GM18909 (cell line): ENCODE measurements around the gene PRKAG2.

ENCODE experiments used
- ATAC-seq: cut with Tn5 transposase; IDR thresholded peaks from one replicate; pipeline ENCODE4 v1.9.1; 2021; ENCODE audit warnings: mild to moderate bottlenecking; ENCODE audit not compliant: unreplicated experiment, poor library complexity

The PRKAG2 gene

DNA sequence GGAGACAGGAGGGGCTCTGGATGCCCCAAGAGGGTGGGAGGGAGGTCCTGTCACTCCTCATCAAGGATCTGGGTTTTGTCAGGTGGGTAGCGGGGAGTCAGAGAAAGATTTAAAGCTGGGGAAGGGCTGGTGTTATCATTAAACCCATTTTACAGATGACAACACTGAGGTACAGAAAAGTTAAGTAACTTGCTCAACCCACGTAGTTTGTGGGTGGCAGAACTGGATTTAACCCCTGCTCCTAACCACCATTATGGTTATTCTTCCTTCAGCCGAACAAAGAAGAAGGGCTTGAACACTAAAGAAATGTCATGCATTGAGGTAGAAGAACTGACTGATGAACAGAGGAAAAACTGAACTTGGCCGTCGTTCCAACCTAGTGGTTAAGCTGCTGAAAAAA, 24.9 kb upstream of the PRKAG2 start:
- ATAC-seq, result no peak

DNA sequence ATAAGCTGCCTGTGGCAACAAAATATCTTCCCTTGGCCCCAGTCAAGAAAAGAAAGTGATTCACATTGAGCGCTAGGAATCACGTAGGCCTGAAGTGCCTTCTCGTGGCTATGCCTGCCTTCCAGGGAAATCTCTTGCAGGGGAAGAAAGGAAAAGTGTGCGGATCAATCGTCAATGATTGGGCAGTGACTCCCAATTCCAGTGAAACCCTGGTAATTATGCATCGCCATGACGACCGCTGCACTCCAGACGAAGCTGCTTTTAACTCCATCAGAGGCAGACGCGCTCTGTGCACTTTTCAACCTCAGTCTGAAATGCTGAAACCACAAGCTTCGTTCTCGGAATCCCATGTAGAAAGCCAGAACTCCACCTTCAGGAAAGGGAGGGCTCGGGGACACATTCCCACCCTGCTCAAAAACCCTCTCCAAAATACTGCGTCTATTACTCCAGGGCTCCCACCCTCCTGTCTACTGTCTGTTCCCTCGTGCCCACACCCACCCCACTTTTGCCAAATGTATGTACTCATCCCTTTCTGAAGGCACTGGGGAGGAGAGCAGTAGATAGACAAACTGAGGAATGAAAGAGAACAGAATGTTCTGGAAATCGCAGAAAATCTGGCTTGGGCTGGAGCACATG, 24.2 kb upstream of the PRKAG2 start:
- no peak for ATAC-seq

DNA sequence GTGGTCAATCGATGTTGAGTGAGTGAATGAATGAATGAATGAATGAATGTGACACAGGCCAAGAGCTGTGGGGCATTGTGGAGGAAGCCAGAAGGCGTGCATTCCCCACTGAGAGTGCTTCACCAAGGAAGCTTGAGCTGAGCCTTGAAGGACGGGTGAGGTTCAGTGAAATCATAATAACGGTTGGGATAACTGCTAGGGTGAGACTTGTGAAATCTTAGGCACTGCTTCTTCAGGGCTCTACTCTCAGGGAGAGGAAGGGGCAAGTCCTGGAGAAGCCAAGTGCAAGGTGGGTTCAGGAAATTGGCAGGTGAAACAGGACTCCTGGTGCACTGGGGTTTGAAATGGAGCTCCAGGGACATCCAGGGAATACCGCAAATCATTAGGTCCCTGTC, 23.7 kb upstream of the PRKAG2 start:
- no peak for ATAC-seq

GRCh38 chr7:151899513-151900360, 22.8 kb upstream of the PRKAG2 start:
- ATAC-seq, result no peak

GRCh38 chr7:151897951-151898686, 21.2 kb upstream of the PRKAG2 start:
- ATAC-seq, result no peak

DNA sequence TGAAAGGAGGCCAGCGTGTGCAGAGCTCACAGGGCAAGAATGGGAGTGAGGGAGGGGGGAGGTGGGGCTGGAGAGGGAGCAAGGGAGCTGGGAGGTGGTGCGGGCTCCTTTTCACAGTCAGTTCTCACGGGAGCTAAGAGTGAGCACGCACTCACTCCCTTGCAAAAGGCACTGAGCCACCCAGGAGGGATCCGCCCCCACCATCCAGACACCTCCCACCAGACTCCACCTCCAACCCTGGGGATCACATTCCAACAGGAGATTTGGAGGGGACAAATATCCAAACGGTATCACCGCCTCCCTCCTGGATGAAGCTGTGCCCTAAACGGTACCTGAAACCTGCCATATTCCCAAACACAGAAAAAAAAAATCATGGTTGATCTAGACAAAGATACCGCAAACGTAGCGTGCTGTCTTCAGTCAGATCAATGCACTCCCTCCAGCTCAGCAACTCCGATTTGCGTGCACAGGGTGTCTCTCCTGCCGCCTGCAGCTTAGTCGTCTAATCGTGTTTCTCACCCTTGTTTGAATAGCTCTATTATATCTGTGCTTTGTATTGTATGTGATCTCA, 20.3 kb upstream of the PRKAG2 start:
- ATAC-seq, result no peak

DNA sequence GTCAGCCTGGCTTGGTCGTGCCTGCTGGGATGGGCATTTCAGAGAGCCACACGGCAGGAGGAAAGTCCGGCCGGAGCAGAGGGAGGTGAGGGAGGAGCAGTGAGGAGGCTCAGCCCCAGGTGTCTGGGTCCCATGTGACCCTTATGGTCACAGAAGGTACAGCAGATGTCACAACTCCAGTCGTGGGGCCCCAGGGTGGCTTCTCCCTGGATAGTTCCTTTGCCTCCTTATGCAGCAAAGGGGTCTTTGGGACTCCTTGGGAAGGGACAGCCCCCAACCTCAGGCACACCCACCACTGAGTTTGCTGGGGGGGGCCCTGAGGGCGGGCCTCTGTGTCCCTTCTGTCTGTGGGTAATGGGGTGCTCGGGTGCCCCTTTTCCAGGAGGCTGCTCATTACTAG, 19.6 kb upstream of the PRKAG2 start:
- no peak for ATAC-seq

DNA sequence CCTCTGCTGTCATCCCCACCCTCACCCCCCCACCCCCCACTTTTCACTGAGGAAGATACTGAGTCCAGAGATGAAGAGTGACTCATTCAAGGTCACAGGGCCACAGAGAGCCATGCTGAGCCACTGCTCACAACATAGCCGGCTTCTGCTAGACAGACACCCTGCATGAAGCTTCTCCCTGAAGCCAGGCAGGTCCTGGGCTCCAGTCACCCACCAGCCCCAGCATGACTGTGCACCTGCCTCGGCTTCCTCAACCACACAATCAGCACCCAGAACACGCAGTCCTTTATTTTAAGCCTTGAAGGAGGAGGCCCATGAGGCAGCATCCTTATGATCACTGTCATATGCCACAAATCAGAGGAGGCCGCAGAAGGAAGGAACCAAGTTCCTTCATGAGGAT, 19.2 kb upstream of the PRKAG2 start:
- no peak for ATAC-seq

DNA sequence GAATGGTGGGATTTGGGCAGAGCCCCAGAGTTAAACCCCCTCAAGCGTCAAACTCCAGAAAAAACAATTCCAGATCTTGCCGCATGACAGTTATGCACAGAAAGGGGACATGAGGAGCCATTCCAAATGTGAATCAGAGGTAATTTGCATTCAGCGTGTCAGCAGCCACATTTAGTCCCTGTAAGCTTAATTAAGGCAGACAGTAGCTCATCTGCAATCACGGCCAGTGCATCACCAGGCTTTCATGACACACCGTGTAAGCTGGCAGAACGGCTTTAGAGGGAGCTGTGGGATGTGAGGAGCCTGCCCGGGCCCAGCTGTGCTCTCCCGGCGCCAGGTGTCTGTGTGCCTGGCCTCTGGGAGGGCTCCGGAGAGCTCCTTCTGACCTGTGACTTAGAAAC, 18.7 kb upstream of the PRKAG2 start:
- ATAC-seq, result no peak

GRCh38 chr7:151895008-151895630, 18.2 kb upstream of the PRKAG2 start:
- no peak for ATAC-seq

- ATAC-seq, result no peak
Observed at GRCh38 chr7:151894111-151895007, 17.4 kb upstream of the PRKAG2 start.

GRCh38 chr7:151893405-151893923, 16.5 kb upstream of the PRKAG2 start:
- ATAC-seq, result no peak

GRCh38 chr7:151891753-151892152, 14.8 kb upstream of the PRKAG2 start:
- ATAC-seq, result no peak

DNA sequence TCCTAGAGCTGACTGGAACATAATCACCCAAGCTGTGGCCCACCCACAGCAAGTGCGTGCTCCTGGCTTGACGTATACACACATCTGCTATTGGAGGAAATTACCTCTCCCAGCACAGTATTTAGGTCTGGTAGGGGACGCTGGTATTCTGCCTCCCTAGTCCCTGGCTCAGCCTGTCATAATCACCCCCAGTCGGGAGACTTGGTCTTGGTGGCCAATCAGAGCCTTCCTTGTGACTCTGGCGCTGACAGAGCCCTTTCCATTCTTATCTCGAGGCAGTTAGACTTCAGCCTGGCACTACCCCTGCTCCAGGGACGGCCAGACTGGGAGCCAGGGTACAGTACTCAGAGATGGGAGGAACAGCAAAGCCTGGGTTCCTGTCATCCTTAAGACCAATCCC, 14.3 kb upstream of the PRKAG2 start:
- ATAC-seq, result no peak

- no peak for ATAC-seq
Observed at GRCh38 chr7:151890355-151891004, 13.6 kb upstream of the PRKAG2 start.

DNA sequence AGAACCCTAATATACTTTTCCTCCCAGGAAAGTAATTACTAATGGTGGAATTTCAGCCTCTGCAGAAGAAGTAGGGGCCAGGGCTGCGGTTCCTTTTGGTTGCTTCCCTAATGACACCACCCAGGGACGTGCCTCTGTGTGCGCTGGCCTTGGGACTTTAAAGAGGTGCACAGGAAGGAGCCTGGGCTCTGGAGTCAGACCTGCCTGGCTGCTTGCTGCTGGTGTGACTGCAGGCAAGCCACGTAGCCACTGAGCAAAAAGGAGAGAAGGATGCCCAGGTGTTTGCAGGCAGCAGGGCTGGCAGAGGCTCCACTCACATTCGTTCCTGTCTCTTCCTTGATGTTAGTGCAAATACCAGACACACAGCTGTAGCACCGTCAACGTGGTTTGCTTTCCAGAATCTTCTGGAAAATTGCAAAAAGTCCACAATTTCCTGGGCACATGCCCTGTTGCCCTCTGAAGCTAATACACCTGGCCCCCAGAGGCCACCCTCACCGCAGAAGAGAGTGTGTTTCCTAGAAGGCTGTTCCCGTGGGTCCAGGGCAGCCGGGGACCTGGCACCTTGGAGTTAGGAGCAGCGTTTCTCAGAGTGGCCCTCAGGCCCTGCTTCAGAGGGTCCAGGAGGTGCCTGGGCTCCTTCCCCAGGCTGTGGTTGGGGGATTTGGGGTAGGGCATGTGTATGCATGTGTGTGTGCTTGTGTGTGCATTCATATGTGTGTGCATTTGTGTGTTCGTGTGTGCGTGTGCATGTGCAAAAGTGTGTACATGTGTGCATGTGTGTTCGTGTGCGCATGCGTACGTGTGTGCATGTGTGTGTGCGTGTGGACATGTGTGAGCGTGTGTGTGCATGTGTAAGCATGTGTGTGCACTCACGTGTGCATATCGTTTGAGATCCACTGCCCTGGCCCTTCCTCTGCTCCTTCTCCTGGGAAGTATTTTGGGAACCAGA, 12.8 kb upstream of the PRKAG2 start:
- no peak for ATAC-seq
